Hepatocyte (in vitro differentiated cells): ENCODE results near the gene EPHB1.

Experiments used
- EZH2 ChIP-seq: fragments of 200-600 bp; sonication (generic); IDR thresholded peaks from 2 replicates; pipeline ENCODE4 v1.6.1; 2016; ENCODE audit warnings: antibody characterized with exemption, mild to moderate bottlenecking, borderline replicate concordance
- EZH2phosphoT487 ChIP-seq: fragments of 200-600 bp; sonication (generic); IDR thresholded peaks from one replicate; pipeline ENCODE4 v1.6.1; 2018; ENCODE audit warnings: antibody characterized with exemption, mild to moderate bottlenecking, low read depth, moderate library complexity; ENCODE audit not compliant: unreplicated experiment, severe bottlenecking
- TF ChIP-seq, protein P1 (sequence below): fragments of 200-600 bp; sonication (generic); IDR thresholded peaks from 2 replicates; pipeline ENCODE4 v1.5.1; 2016; ENCODE audit warnings: antibody characterized with exemption, mild to moderate bottlenecking; ENCODE audit not compliant: poor library complexity

DNA sequence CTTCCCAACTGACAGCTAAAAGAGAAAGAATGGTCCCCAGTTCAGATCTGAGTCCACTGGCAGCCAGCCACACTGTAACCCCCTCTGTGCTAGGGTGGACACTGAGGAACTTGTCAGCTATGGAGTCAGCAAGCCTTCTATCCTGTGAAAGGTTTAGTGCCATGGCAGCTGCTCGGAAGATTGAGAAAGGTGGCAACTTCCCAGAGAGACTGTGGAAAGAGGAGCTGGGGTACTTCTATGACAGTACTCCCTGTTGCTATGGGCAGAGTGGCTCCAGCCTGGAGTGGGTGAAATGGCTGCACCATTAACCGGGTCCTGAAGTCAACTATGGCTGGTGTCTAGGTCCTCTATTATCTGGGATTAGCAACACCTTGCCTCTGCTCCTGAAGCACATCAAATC lies 447.2 kb downstream of the EPHB1 start:
- TF ChIP-seq, protein P1, sequence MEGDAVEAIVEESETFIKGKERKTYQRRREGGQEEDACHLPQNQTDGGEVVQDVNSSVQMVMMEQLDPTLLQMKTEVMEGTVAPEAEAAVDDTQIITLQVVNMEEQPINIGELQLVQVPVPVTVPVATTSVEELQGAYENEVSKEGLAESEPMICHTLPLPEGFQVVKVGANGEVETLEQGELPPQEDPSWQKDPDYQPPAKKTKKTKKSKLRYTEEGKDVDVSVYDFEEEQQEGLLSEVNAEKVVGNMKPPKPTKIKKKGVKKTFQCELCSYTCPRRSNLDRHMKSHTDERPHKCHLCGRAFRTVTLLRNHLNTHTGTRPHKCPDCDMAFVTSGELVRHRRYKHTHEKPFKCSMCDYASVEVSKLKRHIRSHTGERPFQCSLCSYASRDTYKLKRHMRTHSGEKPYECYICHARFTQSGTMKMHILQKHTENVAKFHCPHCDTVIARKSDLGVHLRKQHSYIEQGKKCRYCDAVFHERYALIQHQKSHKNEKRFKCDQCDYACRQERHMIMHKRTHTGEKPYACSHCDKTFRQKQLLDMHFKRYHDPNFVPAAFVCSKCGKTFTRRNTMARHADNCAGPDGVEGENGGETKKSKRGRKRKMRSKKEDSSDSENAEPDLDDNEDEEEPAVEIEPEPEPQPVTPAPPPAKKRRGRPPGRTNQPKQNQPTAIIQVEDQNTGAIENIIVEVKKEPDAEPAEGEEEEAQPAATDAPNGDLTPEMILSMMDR, result no peak
- no peak for TF ChIP-seq EZH2
- TF ChIP-seq EZH2phosphoT487, result no peak
